ENCODE data around the gene ADTRP.

DNA sequence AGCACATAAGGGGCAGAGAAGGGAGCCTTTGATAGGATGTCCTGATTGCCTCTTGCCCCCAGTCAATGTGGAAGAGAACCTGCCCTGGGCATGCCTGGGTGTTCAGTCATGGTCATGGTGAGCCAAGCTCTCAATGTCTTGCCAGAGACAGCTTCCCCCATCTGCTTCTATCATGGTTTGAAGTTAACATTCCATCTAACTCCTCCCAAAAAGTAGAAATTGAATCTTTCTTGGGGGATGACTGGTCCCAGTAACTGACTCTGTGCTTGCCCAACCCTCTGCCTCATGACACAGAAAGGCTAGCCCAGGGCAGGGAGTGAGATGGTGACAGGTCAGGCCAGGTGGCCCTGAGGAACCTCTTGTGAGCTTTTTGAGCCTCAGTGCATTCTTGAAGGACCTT lies 60.1 kb downstream of the ADTRP start:
- no peak for TF ChIP-seq EZH2 (IDR thresholded peaks at IDR 0.05; ENCODE audit: insufficient read depth, poor library complexity, severe bottlenecking)
- no peak for TF ChIP-seq EZH2phosphoT487 (IDR thresholded peaks at IDR 0.05; ENCODE audit: insufficient read depth, low read depth)
